ENCODE measurements around the gene MAP4K5. TPM values are rescaled to one million over a fixed set of nuclear protein-coding genes. Genes with fewer than 3 reads are reported as not detected.

MAP4K5 gene
- total RNA-seq, 1 donor from 2014 or later = 158 TPM

- H3K4me3 ChIP-seq = no peak overlapping the region
- H3K27ac ChIP-seq = peak overlapping the region; percentile 97
- no peaks in the 10 kb centered on the region for H3K36me3 ChIP-seq
- H3K4me1 ChIP-seq = peaks cover 70% of the 10 kb centered on the region
- DNase-seq (ENCODE audit: extremely low spot score in 2 of 2) = no peak
- TF ChIP-seq POLR2AphosphoS5 (IDR thresholded peaks at IDR 0.05; ENCODE audit: insufficient read depth in 1 of 2, low read depth in 1 of 2) = no peak
- no peak for TF ChIP-seq CTCF (IDR thresholded peaks at IDR 0.05)
- TF ChIP-seq POLR2A (IDR thresholded peaks at IDR 0.05) = no peak
- intact Hi-C loops (cut with DNase I) = no loop called here
- H3K27me3 ChIP-seq = no peaks in the 10 kb centered on the region
- no peaks in the 10 kb centered on the region for H3K9me3 ChIP-seq
Observed at GRCh38 chr14:50529288-50530179, 2.8 kb downstream of the MAP4K5 start.

DNA sequence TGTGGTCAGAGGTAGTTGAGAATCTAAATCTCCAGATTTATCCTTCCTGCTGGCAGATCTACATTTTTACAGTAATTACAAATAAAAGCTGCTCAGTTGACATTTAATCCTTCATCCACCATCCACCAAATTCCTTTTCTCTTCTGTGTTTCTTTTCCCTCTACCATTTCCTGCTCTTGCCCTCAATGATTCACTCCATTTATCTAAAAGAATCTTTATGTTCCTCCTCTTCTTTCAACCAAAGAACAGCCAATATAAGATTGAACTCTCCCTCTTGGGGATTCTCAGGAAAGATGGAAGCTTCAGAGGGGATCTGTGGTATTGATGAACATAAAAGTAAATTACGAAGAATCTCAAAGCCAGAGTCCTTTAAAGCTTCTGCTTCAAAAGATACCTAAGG is 4.4 kb downstream of the MAP4K5 start:
- Histone ChIP-seq H3K36me3 (no peaks in the 10 kb centered on the region), H3K9me3 (no peaks in the 10 kb centered on the region), H3K4me3 (no peak overlapping the region), H3K27me3 (no peaks in the 10 kb centered on the region), H3K27ac (no peak overlapping the region), H3K4me1 (peaks cover 80% of the 10 kb centered on the region)
- intact Hi-C loops (cut with DNase I) = no loop called here
- no peak for DNase-seq (ENCODE audit: extremely low spot score in 2 of 2)
- TF ChIP-seq POLR2AphosphoS5 (IDR thresholded peaks at IDR 0.05; ENCODE audit: insufficient read depth in 1 of 2, low read depth in 1 of 2) (no peak), CTCF (IDR thresholded peaks at IDR 0.05) (no peak), POLR2A (IDR thresholded peaks at IDR 0.05) (no peak)

DNA sequence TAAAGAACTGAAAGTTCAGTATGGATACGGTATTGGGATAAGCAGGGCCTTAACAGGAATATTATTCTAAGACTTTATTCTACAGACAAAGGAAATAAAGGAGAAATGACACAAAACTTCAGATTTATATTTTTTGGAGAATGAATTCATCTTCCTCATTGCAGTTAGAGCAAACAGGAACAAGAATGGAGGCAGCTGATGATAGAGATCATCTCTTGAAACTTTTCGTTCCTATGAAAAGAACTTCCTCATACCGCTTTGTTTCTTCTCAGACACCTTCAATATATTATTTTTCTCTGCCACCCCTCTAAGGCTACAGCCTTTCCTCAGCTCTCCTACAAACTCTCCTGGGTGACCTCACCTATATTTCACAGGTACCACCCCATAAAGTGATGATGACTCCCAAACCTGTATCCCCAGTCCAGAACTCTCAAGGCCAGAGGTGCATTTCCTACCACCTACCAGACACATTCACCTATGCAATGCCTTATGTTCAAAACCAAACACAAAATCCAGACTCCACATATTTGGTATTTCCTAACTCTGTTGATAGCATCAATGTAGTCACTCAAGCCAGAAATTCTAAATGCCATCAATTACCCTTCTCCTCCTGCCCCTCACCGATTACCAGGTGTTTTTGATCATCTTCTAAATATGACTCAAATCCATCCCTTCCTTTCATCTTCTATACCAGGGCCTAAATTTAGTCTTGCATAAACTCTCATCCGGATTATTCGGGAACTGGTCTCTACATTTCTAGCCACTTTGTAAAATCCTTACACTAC is 7.4 kb downstream of the MAP4K5 start:
- Histone ChIP-seq H3K4me1 (peaks cover 92% of the 10 kb centered on the region), H3K9me3 (no peaks in the 10 kb centered on the region), H3K4me3 (no peak overlapping the region), H3K27ac (no peak overlapping the region), H3K36me3 (no peaks in the 10 kb centered on the region), H3K27me3 (no peaks in the 10 kb centered on the region)
- intact Hi-C loops (cut with DNase I) = no loop called here
- TF ChIP-seq POLR2AphosphoS5 (IDR thresholded peaks at IDR 0.05; ENCODE audit: insufficient read depth in 1 of 2, low read depth in 1 of 2) = no peak
- TF ChIP-seq POLR2A (IDR thresholded peaks at IDR 0.05) = no peak
- no peak for TF ChIP-seq CTCF (IDR thresholded peaks at IDR 0.05)
- DNase-seq (ENCODE audit: extremely low spot score in 2 of 2) = no peak

DNA sequence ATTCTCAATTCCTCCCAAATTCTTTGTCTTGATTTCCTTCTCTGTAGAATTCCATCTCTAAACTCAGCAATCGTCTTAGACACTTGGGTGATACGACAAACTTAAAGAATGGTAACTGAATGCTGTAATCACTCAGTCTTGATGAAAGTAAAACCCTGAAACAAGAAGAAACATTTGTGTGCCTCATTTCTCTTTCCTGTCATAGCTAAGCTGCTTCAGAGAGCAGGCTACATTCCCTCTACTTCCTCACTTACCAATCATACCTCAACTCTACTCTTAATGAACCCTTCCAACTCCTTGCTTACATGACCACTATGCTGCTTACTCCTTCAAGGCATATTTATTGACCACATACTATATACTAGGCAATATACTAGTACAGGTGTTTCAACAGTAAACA is 8.3 kb downstream of the MAP4K5 start:
- Histone ChIP-seq H3K36me3 (no peaks in the 10 kb centered on the region), H3K4me3 (no peak overlapping the region), H3K27ac (no peak overlapping the region), H3K4me1 (peaks cover 89% of the 10 kb centered on the region), H3K9me3 (no peaks in the 10 kb centered on the region), H3K27me3 (no peaks in the 10 kb centered on the region)
- intact Hi-C loops (cut with DNase I) = no loop called here
- DNase-seq (ENCODE audit: extremely low spot score in 2 of 2) = no peak
- TF ChIP-seq POLR2AphosphoS5 (IDR thresholded peaks at IDR 0.05; ENCODE audit: insufficient read depth in 1 of 2, low read depth in 1 of 2) = no peak
- no peak for TF ChIP-seq POLR2A (IDR thresholded peaks at IDR 0.05)

GRCh38 chr14:50523271-50524041 is 8.9 kb downstream of the MAP4K5 start:
- peaks cover 89% of the 10 kb centered on the region for H3K4me1 ChIP-seq
- no peaks in the 10 kb centered on the region for H3K36me3 ChIP-seq
- intact Hi-C loops (cut with DNase I) = no loop called here
- TF ChIP-seq CTCF (IDR thresholded peaks at IDR 0.05) (no peak), POLR2AphosphoS5 (IDR thresholded peaks at IDR 0.05; ENCODE audit: insufficient read depth in 1 of 2, low read depth in 1 of 2) (no peak)
- no peaks in the 10 kb centered on the region for H3K9me3 ChIP-seq
- no peak overlapping the region for H3K4me3 ChIP-seq
- peak overlapping the region; percentile 49 for H3K27ac ChIP-seq
- no peak for DNase-seq (ENCODE audit: extremely low spot score in 2 of 2)
- H3K27me3 ChIP-seq = no peaks in the 10 kb centered on the region

Measured in vagina (tissue), 2 donors.